Measurements from ENCODE around the gene SMIM12.

- TF ChIP-seq, protein P1, sequence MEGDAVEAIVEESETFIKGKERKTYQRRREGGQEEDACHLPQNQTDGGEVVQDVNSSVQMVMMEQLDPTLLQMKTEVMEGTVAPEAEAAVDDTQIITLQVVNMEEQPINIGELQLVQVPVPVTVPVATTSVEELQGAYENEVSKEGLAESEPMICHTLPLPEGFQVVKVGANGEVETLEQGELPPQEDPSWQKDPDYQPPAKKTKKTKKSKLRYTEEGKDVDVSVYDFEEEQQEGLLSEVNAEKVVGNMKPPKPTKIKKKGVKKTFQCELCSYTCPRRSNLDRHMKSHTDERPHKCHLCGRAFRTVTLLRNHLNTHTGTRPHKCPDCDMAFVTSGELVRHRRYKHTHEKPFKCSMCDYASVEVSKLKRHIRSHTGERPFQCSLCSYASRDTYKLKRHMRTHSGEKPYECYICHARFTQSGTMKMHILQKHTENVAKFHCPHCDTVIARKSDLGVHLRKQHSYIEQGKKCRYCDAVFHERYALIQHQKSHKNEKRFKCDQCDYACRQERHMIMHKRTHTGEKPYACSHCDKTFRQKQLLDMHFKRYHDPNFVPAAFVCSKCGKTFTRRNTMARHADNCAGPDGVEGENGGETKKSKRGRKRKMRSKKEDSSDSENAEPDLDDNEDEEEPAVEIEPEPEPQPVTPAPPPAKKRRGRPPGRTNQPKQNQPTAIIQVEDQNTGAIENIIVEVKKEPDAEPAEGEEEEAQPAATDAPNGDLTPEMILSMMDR (IDR thresholded peaks at IDR 0.05): no peak
- TF ChIP-seq POLR2A (IDR thresholded peaks at IDR 0.05) (no peak), EP300 (IDR thresholded peaks at IDR 0.05) (no peak), POLR2AphosphoS5 (IDR thresholded peaks at IDR 0.05) (no peak)
These were observed 55.8 kb downstream of the SMIM12 start for GRCh38 chr1:34803770-34804169.
